ENCODE measurements around the gene SCARF1.

Gene SCARF1

DNA sequence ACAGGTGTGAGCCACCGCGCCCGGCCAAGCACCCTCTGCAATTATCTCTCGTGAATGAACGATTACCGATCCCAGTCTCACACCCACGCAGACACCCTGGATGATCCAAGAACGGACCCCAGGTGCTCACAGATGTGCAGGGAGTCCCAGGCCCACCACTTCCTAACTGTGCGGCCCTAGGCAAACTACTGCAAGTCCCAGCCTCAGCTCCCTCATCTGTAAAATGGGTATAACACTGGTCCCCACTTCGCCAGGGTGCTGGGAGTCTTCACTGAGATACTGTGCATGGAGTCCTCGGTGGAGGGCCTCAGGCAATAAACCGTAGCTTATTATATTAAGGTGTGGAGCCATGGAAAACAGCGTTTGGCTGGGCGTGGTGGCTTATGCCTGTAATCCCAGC is 61.4 kb downstream of the SCARF1 start:
- no peak for DNase-seq (ENCODE audit: low read depth)
- TF ChIP-seq, protein P1, sequence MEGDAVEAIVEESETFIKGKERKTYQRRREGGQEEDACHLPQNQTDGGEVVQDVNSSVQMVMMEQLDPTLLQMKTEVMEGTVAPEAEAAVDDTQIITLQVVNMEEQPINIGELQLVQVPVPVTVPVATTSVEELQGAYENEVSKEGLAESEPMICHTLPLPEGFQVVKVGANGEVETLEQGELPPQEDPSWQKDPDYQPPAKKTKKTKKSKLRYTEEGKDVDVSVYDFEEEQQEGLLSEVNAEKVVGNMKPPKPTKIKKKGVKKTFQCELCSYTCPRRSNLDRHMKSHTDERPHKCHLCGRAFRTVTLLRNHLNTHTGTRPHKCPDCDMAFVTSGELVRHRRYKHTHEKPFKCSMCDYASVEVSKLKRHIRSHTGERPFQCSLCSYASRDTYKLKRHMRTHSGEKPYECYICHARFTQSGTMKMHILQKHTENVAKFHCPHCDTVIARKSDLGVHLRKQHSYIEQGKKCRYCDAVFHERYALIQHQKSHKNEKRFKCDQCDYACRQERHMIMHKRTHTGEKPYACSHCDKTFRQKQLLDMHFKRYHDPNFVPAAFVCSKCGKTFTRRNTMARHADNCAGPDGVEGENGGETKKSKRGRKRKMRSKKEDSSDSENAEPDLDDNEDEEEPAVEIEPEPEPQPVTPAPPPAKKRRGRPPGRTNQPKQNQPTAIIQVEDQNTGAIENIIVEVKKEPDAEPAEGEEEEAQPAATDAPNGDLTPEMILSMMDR (conservative IDR thresholded peaks at IDR 0.05; ENCODE audit: control insufficient read depth, insufficient read depth, low read depth, low read length), result no peak
- H3K4me3 ChIP-seq (ENCODE audit: control insufficient read depth, low read depth, low read length), result no peak overlapping the region

Data from fibroblast of mammary gland (primary cell).